ENCODE results near the gene PIK3AP1. TPM values are rescaled to one million over a fixed set of nuclear protein-coding genes. Genes with fewer than 3 reads are reported as not detected.

Gene PIK3AP1
- total RNA-seq, 1 experiment from 2014 or later, result 1.7 TPM

DNA sequence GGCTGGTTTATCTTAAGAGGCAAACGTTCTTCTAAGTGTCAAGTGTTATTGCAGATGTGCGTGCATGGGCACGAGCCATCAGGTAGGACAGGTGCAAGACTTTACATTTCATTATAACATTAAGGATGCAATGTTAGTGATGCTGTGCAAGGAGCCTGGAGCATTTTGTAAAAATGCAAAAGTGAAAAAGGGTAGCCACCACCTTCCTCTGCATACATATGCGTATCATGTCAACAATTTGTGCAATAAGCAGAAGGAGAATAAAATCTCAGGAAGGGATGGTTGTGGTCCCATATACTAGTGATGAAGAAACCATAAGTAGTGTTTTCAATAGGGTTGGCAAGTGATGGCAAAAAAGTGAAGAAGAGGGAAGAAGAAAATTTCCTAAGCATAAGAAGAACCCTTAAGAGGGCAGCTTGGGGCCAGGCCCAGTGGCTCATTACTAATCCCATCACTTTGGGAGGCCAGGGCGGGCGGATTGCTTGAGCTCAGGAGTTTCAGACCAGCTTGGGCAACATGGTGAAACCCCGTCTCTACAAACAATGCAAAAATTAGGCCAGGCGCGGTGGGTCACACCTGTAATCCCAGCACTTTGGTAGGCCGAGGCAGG is 7.5 kb downstream of the PIK3AP1 start:
- CTCF ChIA-PET, result interaction anchor here (0.9 kb wide), 1 partner anchor 14 kb away, joined by 5 read pairs; no protein-coding TSS in a partner anchor
- no peak for DNase-seq
- H3K4me2 ChIP-seq, result no peak overlapping the region
- H3K9me2 ChIP-seq (ENCODE audit: insufficient read depth), result no peaks in the 10 kb centered on the region
- no peak overlapping the region for H3K27ac ChIP-seq
- no peaks in the 10 kb centered on the region for H3K27me3 ChIP-seq (ENCODE audit: insufficient read depth, low read depth)
- H3K4me1 ChIP-seq (replicated peaks; ENCODE audit: insufficient read depth), result no peaks in the 10 kb centered on the region
- no peaks in the 10 kb centered on the region for H3K79me2 ChIP-seq (ENCODE audit: low read depth)
- no peaks in the 10 kb centered on the region for H4K20me1 ChIP-seq (ENCODE audit: insufficient read depth)
- BruUV-seq (replicated peaks), result no TSS peak
- no peak overlapping the region for H3K4me3 ChIP-seq
- no peaks in the 10 kb centered on the region for H3K36me3 ChIP-seq (ENCODE audit: low read depth)
- no peak overlapping the region for H2AFZ ChIP-seq
- no peak for TF ChIP-seq EZH2 (IDR thresholded peaks at IDR 0.05; ENCODE audit: low read depth)
- TF ChIP-seq, protein P1, sequence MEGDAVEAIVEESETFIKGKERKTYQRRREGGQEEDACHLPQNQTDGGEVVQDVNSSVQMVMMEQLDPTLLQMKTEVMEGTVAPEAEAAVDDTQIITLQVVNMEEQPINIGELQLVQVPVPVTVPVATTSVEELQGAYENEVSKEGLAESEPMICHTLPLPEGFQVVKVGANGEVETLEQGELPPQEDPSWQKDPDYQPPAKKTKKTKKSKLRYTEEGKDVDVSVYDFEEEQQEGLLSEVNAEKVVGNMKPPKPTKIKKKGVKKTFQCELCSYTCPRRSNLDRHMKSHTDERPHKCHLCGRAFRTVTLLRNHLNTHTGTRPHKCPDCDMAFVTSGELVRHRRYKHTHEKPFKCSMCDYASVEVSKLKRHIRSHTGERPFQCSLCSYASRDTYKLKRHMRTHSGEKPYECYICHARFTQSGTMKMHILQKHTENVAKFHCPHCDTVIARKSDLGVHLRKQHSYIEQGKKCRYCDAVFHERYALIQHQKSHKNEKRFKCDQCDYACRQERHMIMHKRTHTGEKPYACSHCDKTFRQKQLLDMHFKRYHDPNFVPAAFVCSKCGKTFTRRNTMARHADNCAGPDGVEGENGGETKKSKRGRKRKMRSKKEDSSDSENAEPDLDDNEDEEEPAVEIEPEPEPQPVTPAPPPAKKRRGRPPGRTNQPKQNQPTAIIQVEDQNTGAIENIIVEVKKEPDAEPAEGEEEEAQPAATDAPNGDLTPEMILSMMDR (conservative IDR thresholded peaks at IDR 0.05), result no peak
- intact Hi-C loops (cut with micrococcal nuclease; ENCODE audit: unreplicated experiment), result no loop called here
- POLR2A ChIA-PET (ENCODE audit: unreplicated experiment), result no interaction called here
- no peaks in the 10 kb centered on the region for H3K9me3 ChIP-seq (ENCODE audit: insufficient read depth, low read depth)
- H3F3A ChIP-seq (ENCODE audit: insufficient read depth, low read depth), result no peaks in the 10 kb centered on the region

DNA sequence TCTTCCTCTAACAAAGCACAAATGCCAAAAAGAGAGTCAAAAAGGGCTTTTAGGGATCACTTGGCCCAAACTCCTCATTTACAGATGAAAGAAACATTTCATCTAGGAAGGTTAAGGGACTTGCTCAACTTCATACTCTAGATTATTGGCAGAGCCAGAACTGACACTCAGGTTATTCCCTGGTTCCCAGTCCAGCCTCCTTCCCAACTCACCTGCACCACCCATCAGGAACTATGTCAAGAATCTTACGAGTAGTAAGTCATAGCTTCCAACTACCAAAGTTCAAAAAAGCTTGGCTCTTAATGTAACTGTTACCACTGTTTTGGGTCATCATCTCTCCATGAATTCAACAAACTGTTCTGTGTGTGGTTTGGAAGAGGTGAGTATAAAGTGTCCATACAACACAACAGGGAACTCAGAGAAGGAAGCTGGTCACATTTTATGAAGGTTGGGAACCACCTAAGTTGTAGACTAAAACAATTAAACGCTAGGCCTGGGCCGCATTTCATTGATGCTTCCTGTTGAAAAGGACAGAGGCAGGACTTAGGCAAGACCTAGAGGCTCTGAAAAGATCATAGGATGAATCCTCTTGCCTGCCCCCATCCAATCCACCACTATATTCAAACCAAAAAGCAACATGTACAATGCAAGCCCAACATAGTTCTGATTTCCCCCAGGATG is 9.1 kb downstream of the PIK3AP1 start:
- CTCF ChIA-PET, result no interaction called here
- H3K36me3 ChIP-seq (ENCODE audit: low read depth), result no peaks in the 10 kb centered on the region
- H3K9me3 ChIP-seq (ENCODE audit: insufficient read depth, low read depth), result no peaks in the 10 kb centered on the region
- no peaks in the 10 kb centered on the region for H3K27me3 ChIP-seq (ENCODE audit: insufficient read depth, low read depth)
- no peak for DNase-seq
- H3K4me2 ChIP-seq, result no peak overlapping the region
- no peaks in the 10 kb centered on the region for H3F3A ChIP-seq (ENCODE audit: insufficient read depth, low read depth)
- H3K9me2 ChIP-seq (ENCODE audit: insufficient read depth), result no peaks in the 10 kb centered on the region
- H4K20me1 ChIP-seq (ENCODE audit: insufficient read depth), result no peaks in the 10 kb centered on the region
- no peak overlapping the region for H3K4me3 ChIP-seq
- POLR2A ChIA-PET (ENCODE audit: unreplicated experiment), result no interaction called here
- intact Hi-C loops (cut with micrococcal nuclease; ENCODE audit: unreplicated experiment), result no loop called here
- no peaks in the 10 kb centered on the region for H3K79me2 ChIP-seq (ENCODE audit: low read depth)
- H3K4me1 ChIP-seq (replicated peaks; ENCODE audit: insufficient read depth), result no peaks in the 10 kb centered on the region
- no peak overlapping the region for H2AFZ ChIP-seq
- no peak for TF ChIP-seq EZH2 (IDR thresholded peaks at IDR 0.05; ENCODE audit: low read depth)
- TF ChIP-seq, protein P1 (conservative IDR thresholded peaks at IDR 0.05), result no peak
- H3K27ac ChIP-seq, result no peak overlapping the region
- no TSS peak for BruUV-seq (replicated peaks)

DNA sequence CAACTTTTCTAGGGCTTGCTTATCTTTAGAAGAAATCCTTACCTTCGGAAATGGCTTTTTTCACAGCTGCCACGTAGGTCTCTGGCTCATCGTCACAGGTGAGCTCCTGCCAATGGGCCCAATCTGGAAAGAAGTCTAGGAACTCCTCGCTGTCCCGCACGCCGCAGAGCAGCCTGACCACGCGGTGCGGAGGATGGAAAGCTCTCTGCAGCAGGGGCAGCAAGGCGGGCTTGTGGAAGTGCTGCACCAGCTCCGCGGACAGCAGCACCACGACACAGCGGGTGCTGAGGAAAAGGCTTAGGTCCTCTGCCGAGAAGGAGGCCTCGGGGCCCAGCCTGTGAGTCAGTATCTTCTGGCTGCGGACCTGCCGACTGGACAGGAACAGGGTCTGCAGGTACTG is 10.8 kb downstream of the PIK3AP1 start:
- POLR2A ChIA-PET (ENCODE audit: unreplicated experiment), result no interaction called here
- H4K20me1 ChIP-seq (ENCODE audit: insufficient read depth), result no peaks in the 10 kb centered on the region
- intact Hi-C loops (cut with micrococcal nuclease; ENCODE audit: unreplicated experiment), result no loop called here
- DNase-seq, result no peak
- H3K27ac ChIP-seq, result no peak overlapping the region
- H2AFZ ChIP-seq, result no peak overlapping the region
- H3K79me2 ChIP-seq (ENCODE audit: low read depth), result no peaks in the 10 kb centered on the region
- H3F3A ChIP-seq (ENCODE audit: insufficient read depth, low read depth), result no peaks in the 10 kb centered on the region
- no peak overlapping the region for H3K4me2 ChIP-seq
- H3K36me3 ChIP-seq (ENCODE audit: low read depth), result no peaks in the 10 kb centered on the region
- no peak overlapping the region for H3K4me3 ChIP-seq
- no peak for TF ChIP-seq EZH2 (IDR thresholded peaks at IDR 0.05; ENCODE audit: low read depth)
- TF ChIP-seq, protein P1 (conservative IDR thresholded peaks at IDR 0.05), result no peak
- H3K9me2 ChIP-seq (ENCODE audit: insufficient read depth), result no peaks in the 10 kb centered on the region
- H3K27me3 ChIP-seq (ENCODE audit: insufficient read depth, low read depth), result no peaks in the 10 kb centered on the region
- H3K4me1 ChIP-seq (replicated peaks; ENCODE audit: insufficient read depth), result no peaks in the 10 kb centered on the region
- BruUV-seq (replicated peaks), result no TSS peak
- CTCF ChIA-PET, result no interaction called here
- H3K9me3 ChIP-seq (ENCODE audit: insufficient read depth, low read depth), result no peaks in the 10 kb centered on the region
